Body of pancreas (tissue), 4 donors: ENCODE results near the gene PIK3AP1. TPM values are rescaled to one million over a fixed set of nuclear protein-coding genes. Genes with fewer than 3 reads are reported as not detected.

Experiments used
- ATAC-seq: fragments of 150-250 bp; one replicate; pipeline ENCODE4 v1.9.1; 2016
- DNase-seq, 4 donors: peaks; one replicate each; pipeline ENCODE4 v3.0.0-alpha.2; 2019
- H3K27ac ChIP-seq, 4 donors: fragments of 200-600 bp; sonication (generic); 1 replicate in 3 of 4; 2 replicates in 1 of 4; pipeline versions ENCODE4 v1.5.1 to v1.6.1; 2016 to 2019; ENCODE audit warnings: mild to moderate bottlenecking in 1 of 4, mixed read lengths in 1 of 4, moderate library complexity in 1 of 4
- H3K27me3 ChIP-seq, 2 donors: fragments of 200-600 bp; sonication (generic); one replicate each; pipeline ENCODE4 v1.6.0; 2016; ENCODE audit warnings: mild to moderate bottlenecking in 1 of 2
- H3K36me3 ChIP-seq, 2 donors: fragments of 200-600 bp; sonication (generic); replicated peaks in 1 of 2; 2 replicates each; pipeline ENCODE4 v1.5.1; 2016; ENCODE audit warnings: low read depth in 2 of 2; ENCODE audit not compliant: insufficient read depth in 1 of 2
- H3K4me1 ChIP-seq: fragments of 200-600 bp; sonication (generic); one replicate; pipeline ENCODE4 v1.6.0; 2016
- H3K4me3 ChIP-seq, 2 donors: fragments of 200-600 bp; sonication (generic); 1 replicate in 1 of 2; 2 replicates in 1 of 2; pipeline ENCODE4 v1.5.1; 2016 to 2019
- H3K9me3 ChIP-seq, 3 donors: fragments of 200-600 bp; sonication (generic); 1 replicate in 2 of 3; 2 replicates in 1 of 3; pipeline ENCODE4 v1.5.1; 2016
- CTCF ChIP-seq, 7 experiments: fragments of 450-650 bp in 4 of 7; fragments of 200-600 bp in 3 of 7; sonication (generic) in 3 of 7; IDR thresholded peaks; one replicate each; pipeline ENCODE4 v1.5.1; 2016 to 2019; ENCODE audit warnings: antibody characterized with exemption in 7 of 7
- POLR2A ChIP-seq, 3 donors: fragments of 450-650 bp; IDR thresholded peaks; one replicate each; pipeline ENCODE4 v1.6.1; 2016; ENCODE audit warnings: antibody characterized with exemption in 3 of 3, mild to moderate bottlenecking in 2 of 3
- WGBS, 2 donors: methylation state at CpG; one replicate each; pipeline ENCODE4 v1.1.5; 2017; 5-methylcytosine and 5-hydroxymethylcytosine counted together
- intact Hi-C: fragments of 100-400 bp; cut with DNase I; formaldehyde crosslinking; loops from one replicate; pipeline ENCODE4 v1.15.1; 2023
- total RNA-seq, 2 donors: library from RNA; depleted of rRNA; stranded (reverse); fragments of >200 nt; gene quantifications; one replicate each; pipeline ENCODE4 v1.1.0, GENCODE V29; 2016

PIK3AP1 gene
- total RNA-seq, 2 donors from 2014 or later: 28.0 to 37.2 TPM

- peaks cover 41% of the 10 kb centered on the region for H3K4me1 ChIP-seq
- H3K9me3 ChIP-seq: no peaks in the 10 kb centered on the region
- TF ChIP-seq POLR2A (IDR thresholded peaks at IDR 0.05) (no peak), CTCF (IDR thresholded peaks at IDR 0.05) (no peak)
- no peak overlapping the region for H3K4me3 ChIP-seq
- ATAC-seq (no peak), DNase-seq (no peak)
- no peaks in the 10 kb centered on the region for H3K27me3 ChIP-seq
- 76 to 91% methylated on average over 4 of the region's 4 CpGs for WGBS, 2 donors
- intact Hi-C loops: loop anchor here (10.0 kb wide), 1 partner anchor 187 kb away; no protein-coding TSS in a partner anchor
- H3K36me3 ChIP-seq: no peaks in the 10 kb centered on the region
- H3K27ac ChIP-seq: no peak overlapping the region
These were observed 82.6 kb downstream of the PIK3AP1 start for GRCh38 chr10:96637709-96638108.

DNA sequence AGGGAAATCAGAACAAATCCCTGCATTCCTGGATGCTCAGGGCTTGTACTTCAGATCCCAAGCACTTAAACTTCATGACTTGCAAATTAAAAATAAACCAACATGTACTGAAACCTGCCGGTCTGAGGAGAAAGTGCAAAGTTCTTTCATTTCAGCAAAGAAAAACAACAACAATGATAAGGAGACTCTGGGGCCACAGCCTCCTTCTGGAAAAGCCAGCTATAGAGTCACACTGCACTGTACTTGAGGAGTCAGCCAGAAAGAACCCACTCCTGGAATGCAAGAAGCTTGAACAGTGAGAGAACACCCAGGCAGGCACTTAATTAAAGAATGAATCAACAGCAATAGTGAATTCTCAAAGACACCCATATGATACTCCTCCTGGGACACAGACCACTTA lies 83.8 kb downstream of the PIK3AP1 start:
- no peak for TF ChIP-seq CTCF (IDR thresholded peaks at IDR 0.05)
- no peak for TF ChIP-seq POLR2A (IDR thresholded peaks at IDR 0.05)
- intact Hi-C loops: loop anchor here (10.0 kb wide), 1 partner anchor 188 kb away; no protein-coding TSS in a partner anchor

DNA sequence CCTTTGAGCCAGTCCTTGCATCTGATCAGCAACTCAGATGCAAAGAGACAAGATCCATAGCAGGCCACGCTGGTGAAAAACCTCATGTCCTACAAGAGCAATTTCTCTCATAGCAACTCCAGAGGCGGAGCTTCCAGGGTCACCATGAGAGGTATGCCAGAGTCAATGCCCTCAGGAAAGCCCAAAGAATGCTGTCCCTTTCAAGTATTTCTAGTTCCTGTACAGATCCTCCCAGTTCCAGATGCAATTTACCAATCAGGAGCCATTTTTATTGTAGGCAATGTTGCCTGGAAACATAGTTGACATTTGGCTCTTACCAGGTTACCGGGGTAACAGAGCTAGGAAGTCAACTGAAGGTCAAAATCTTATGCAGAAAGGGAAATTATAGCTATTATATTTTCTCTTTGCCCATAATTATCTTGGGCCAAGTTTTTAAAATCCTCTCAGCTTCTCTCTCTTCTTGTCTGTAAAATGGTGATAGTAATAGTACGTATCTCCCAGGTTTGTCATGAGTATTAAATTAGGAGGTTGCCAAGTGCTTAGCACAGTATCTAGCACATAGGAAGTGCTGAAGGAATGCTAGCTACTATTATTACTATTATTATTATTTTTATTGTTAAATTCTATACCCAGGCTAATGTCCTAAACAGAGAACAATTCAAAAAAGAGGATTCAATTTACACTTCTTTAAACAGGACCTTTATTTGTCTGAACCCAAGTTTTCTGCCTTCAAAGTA lies 87.2 kb downstream of the PIK3AP1 start:
- intact Hi-C loops: loop anchor here (10.0 kb wide), 1 partner anchor 192 kb away; no protein-coding TSS in a partner anchor
- peak; percentile 88 for ATAC-seq
- Histone ChIP-seq H3K4me3 (no peak overlapping the region), H3K27me3 (no peaks in the 10 kb centered on the region), H3K27ac (peak overlapping the region in 2 of 4 donors; percentile 36 to 59), H3K9me3 (no peaks in the 10 kb centered on the region), H3K4me1 (peaks cover 23% of the 10 kb centered on the region), H3K36me3 (peaks cover 0 to 6% of the 10 kb centered on the region in 2 donors)
- WGBS, 2 donors: 71 to 72% methylated on average over 4 of the region's 4 CpGs
- peak in 2 of 4 donors; percentile 29 to 52 for DNase-seq
- TF ChIP-seq CTCF (IDR thresholded peaks at IDR 0.05): no peak
- TF ChIP-seq POLR2A (IDR thresholded peaks at IDR 0.05): no peak

More for the DNA sequence above, 83.8 kb downstream of the PIK3AP1 start:
- Histone ChIP-seq H3K9me3 (no peaks in the 10 kb centered on the region), H3K27me3 (no peaks in the 10 kb centered on the region), H3K27ac (no peak overlapping the region), H3K4me3 (no peak overlapping the region), H3K36me3 (no peaks in the 10 kb centered on the region), H3K4me1 (peaks cover 33% of the 10 kb centered on the region)
- 10 to 14% methylated on average over 1 of the region's 1 CpG for WGBS, 2 donors
- ATAC-seq (no peak), DNase-seq (no peak)

GRCh38 chr10:96627292-96627691 lies 93.0 kb downstream of the PIK3AP1 start:
- Histone ChIP-seq H3K27me3 (no peaks in the 10 kb centered on the region), H3K4me3 (no peak overlapping the region), H3K36me3 (peaks cover 0 to 22% of the 10 kb centered on the region in 2 donors), H3K9me3 (no peaks in the 10 kb centered on the region), H3K4me1 (no peaks in the 10 kb centered on the region), H3K27ac (no peak overlapping the region)
- no peak for TF ChIP-seq CTCF (IDR thresholded peaks at IDR 0.05)
- TF ChIP-seq POLR2A (IDR thresholded peaks at IDR 0.05): no peak
- DNase-seq (no peak), ATAC-seq (no peak)
- intact Hi-C loops: no loop called here
- 75 to 80% methylated on average over 1 of the region's 1 CpG for WGBS, 2 donors
